Natural killer cell (primary cell): ENCODE data around the gene LIMK2. TPM values are rescaled to one million over a fixed set of nuclear protein-coding genes. Genes with fewer than 3 reads are reported as not detected.
"Not testable (repeated sequence)": the region's sequence is repeated elsewhere in the genome, so short reads cannot be mapped to it uniquely, and the experiment has no call there.

Experiments
- ATAC-seq, 3 donors: fragments of 150-1000 bp in 2 of 3; fragments of 200-7000 bp in 1 of 3; cut with Tn5 transposase; 1 replicate in 1 of 3; 2 replicates in 2 of 3; pipeline ENCODE4 v1.10.0; 2021; ENCODE audit warnings: mild to moderate bottlenecking in 2 of 3, moderate library complexity in 2 of 3
- DNase-seq, 2 donors: peaks; one replicate each; pipeline versions ENCODE4 v3.0.0 to v3.0.0-alpha.2; 2013 to 2021; ENCODE audit warnings: mixed read lengths in 1 of 2
- H3K27ac ChIP-seq: one replicate; pipeline ENCODE4 v1.5.1; 2013; ENCODE audit warnings: mild to moderate bottlenecking, low read length
- H3K27me3 ChIP-seq: one replicate; pipeline ENCODE4 v1.6.1; 2013; ENCODE audit warnings: low read length; ENCODE audit not compliant: control insufficient read depth, insufficient read depth
- H3K36me3 ChIP-seq: one replicate; pipeline ENCODE4 v1.6.1; 2013; ENCODE audit warnings: low read length; ENCODE audit not compliant: control insufficient read depth, insufficient read depth
- H3K4me1 ChIP-seq: one replicate; pipeline ENCODE4 v1.6.1; 2013; ENCODE audit warnings: low read length; ENCODE audit not compliant: control insufficient read depth, insufficient read depth
- H3K4me3 ChIP-seq: one replicate; pipeline ENCODE4 v1.5.1; 2013; ENCODE audit warnings: low read length
- H3K9me3 ChIP-seq: one replicate; pipeline ENCODE4 v1.6.1; 2013; ENCODE audit warnings: low read length; ENCODE audit not compliant: control insufficient read depth, insufficient read depth
- H3K27ac Mint-ChIP-seq, 2 donors: one replicate each; pipeline ENCODE4 v1.8.0; 2022; ENCODE audit warnings: mild to moderate bottlenecking in 2 of 2, mixed read lengths in 2 of 2, moderate library complexity in 1 of 2
- H3K27me3 Mint-ChIP-seq, 2 donors: one replicate each; pipeline ENCODE4 v1.8.0; 2022; ENCODE audit warnings: low read depth in 2 of 2, mixed read lengths in 2 of 2
- H3K36me3 Mint-ChIP-seq: one replicate; pipeline ENCODE4 v1.8.0; 2022; ENCODE audit warnings: mixed read lengths
- H3K4me1 Mint-ChIP-seq, 2 donors: one replicate each; pipeline ENCODE4 v1.8.0; 2022; ENCODE audit warnings: mixed read lengths in 2 of 2
- H3K4me3 Mint-ChIP-seq: one replicate; pipeline ENCODE4 v1.8.0; 2022; ENCODE audit warnings: mild to moderate bottlenecking, moderate library complexity, mixed read lengths
- H3K9me3 Mint-ChIP-seq, 2 donors: one replicate each; pipeline ENCODE4 v1.8.0; 2022; ENCODE audit warnings: mixed read lengths in 2 of 2
- WGBS: methylation state at CpG from one replicate; pipeline ENCODE4 v1.1.7; 2013; ENCODE audit warnings: missing lambda C conversion rate; ENCODE audit not compliant: insufficient coverage; 5-methylcytosine and 5-hydroxymethylcytosine counted together
- intact Hi-C: fragments of 100-400 bp; cut with micrococcal nuclease; formaldehyde crosslinking; loops from one replicate; pipeline ENCODE4 v1.14.2; 2022
- total RNA-seq, 4 donors: library from RNA; stranded (reverse); fragments of 120-200 nt in 1 of 4; gene quantifications; one replicate each; pipeline versions ENCODE4 v1.2.3 to v1.2.4, GENCODE V29; 2013 to 2022
- TF ChIP-seq, protein P1 (sequence below): fragments of 200-600 bp; IDR thresholded peaks from one replicate; pipeline ENCODE4 v1.8.0; 2022; ENCODE audit warnings: antibody characterized with exemption

The LIMK2 gene
- total RNA-seq, 3 donors from 2014 or later (not counting 1 experiment from before 2014, with no cell fraction given), result 17.2 to 28.6 (median 19.1) TPM

DNA sequence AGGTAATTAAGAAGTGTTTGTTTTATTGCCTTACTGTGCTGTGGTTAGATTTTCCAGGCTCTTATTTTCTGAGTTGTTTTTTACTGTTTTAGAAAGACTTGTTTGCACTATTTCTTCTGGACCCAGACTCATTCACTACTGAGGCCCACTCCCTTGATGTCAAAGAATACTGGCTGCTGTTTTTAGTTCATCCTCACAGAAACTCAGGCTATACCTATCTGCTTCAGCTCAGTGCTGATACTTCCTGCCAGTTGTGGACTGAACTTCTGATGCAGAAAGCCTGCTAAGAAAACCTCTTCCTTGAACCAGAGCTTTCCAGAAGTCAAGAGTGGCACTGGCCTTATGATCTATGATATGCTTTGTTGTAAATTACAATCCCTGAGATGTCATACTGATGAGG, 96.1 kb downstream of the LIMK2 start:
- H3K27ac Mint-ChIP-seq, result no peak overlapping the region
- DNase-seq, result peak in 1 of 2 donors; percentile 21
- no peak overlapping the region for H3K27ac ChIP-seq
- TF ChIP-seq, protein P1, sequence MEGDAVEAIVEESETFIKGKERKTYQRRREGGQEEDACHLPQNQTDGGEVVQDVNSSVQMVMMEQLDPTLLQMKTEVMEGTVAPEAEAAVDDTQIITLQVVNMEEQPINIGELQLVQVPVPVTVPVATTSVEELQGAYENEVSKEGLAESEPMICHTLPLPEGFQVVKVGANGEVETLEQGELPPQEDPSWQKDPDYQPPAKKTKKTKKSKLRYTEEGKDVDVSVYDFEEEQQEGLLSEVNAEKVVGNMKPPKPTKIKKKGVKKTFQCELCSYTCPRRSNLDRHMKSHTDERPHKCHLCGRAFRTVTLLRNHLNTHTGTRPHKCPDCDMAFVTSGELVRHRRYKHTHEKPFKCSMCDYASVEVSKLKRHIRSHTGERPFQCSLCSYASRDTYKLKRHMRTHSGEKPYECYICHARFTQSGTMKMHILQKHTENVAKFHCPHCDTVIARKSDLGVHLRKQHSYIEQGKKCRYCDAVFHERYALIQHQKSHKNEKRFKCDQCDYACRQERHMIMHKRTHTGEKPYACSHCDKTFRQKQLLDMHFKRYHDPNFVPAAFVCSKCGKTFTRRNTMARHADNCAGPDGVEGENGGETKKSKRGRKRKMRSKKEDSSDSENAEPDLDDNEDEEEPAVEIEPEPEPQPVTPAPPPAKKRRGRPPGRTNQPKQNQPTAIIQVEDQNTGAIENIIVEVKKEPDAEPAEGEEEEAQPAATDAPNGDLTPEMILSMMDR, result no peak
- no peak for ATAC-seq
- H3K36me3 ChIP-seq, result no peaks in the 10 kb centered on the region
- H3K4me3 ChIP-seq, result no peak overlapping the region
- H3K36me3 Mint-ChIP-seq, result no peaks in the 10 kb centered on the region
- peaks cover 0 to under 1% of the 10 kb centered on the region in 2 donors for H3K4me1 Mint-ChIP-seq
- no peaks in the 10 kb centered on the region for H3K27me3 Mint-ChIP-seq
- no peaks in the 10 kb centered on the region for H3K27me3 ChIP-seq
- no peaks in the 10 kb centered on the region for H3K9me3 Mint-ChIP-seq
- H3K4me1 ChIP-seq, result peaks cover 3% of the 10 kb centered on the region
- intact Hi-C loops, result no loop called here
- no peak overlapping the region for H3K4me3 Mint-ChIP-seq
- no peaks in the 10 kb centered on the region for H3K9me3 ChIP-seq

DNA sequence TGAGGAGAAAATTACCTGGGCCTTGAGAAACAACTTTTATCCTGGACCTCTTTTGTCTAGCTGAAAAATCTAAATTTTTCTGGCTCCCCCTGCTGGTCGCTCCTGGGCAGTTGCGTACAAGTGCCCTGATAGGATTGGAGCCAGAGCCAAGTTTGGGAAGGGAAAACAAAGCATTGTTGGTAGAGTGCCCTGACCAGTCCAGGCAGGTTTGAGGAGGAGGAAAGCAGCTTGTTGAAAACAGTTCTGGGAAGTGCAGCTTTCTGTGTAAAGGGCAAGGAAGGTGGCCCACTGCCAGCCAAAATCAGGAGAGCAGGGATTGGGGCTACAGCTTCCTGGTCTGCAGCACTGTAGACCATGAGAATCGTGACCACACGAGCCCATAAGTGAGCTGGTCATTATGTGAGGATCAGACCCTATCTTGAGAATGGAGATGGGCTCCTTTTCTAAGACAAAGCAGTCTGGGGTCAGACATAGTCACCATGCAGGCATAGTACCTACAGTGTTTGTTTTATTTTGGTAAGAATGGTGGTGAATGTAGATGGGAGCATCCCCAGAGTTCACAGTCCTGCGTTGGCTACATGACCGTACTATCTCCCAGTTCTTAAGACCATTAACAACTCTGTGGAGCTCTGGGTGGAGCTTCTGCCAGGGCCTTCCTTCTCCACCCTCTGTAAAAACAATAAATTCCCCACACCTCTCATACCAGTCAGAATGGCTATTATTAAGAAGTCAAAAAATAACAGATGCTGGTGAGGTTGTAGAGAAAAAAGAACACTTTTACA, 101.5 kb downstream of the LIMK2 start:
- Mint-ChIP-seq H3K27me3 (no peaks in the 10 kb centered on the region), H3K4me1 (peaks cover 0 to 4% of the 10 kb centered on the region in 2 donors), H3K4me3 (no peak overlapping the region), H3K36me3 (peaks cover 9% of the 10 kb centered on the region), H3K27ac (peak overlapping the region in 1 of 2 donors; percentile 48), H3K9me3 (peaks cover 0 to 2% of the 10 kb centered on the region in 2 donors)
- no peak overlapping the region for H3K27ac ChIP-seq
- H3K9me3 ChIP-seq, result no peaks in the 10 kb centered on the region
- no peaks in the 10 kb centered on the region for H3K27me3 ChIP-seq
- no peak overlapping the region for H3K4me3 ChIP-seq
- intact Hi-C loops, result loop anchor here (1.0 to 5.0 kb wide), 2 partner anchors 21 to 101 kb away; partner anchors contain the start of genes LIMK2 and PIK3IP1
- WGBS, result 45% methylated on average over 6 of the region's 6 CpGs
- no peaks in the 10 kb centered on the region for H3K36me3 ChIP-seq
- peaks cover 3% of the 10 kb centered on the region for H3K4me1 ChIP-seq
- DNase-seq (peak; percentile 48 to 79), ATAC-seq (peak in 2 of 3 donors; percentile 63 to 66)
- TF ChIP-seq, protein P1, result peak; percentile 93

DNA sequence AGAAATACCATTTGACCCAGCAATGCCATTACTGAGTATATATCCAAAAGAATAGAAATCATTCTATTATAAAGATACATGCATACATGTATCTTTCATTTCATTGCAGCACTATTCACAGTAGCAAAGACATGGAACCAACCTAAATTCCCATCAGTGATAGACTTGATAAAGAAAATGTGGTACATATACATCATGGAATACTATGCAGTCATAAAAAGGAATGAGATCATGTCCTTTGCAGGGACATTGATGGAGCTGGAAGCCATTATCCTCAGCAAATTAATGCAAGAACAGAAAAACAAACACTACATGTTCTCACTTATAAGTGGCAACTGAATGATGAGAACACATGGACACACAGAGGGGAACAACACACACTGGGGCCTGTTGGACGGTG, 102.1 kb downstream of the LIMK2 start:
- not testable (repeated sequence) for ATAC-seq, H3K9me3 Mint-ChIP-seq, H3K27me3 Mint-ChIP-seq, H3K36me3 ChIP-seq, H3K4me3 ChIP-seq, H3K4me1 ChIP-seq, H3K27me3 ChIP-seq, H3K4me1 Mint-ChIP-seq, H3K9me3 ChIP-seq, H3K27ac ChIP-seq, H3K4me3 Mint-ChIP-seq, H3K27ac Mint-ChIP-seq, H3K36me3 Mint-ChIP-seq, DNase-seq
- WGBS, result 92% methylated on average over 1 of the region's 1 CpG
- intact Hi-C loops, result loop anchor here (5.0 kb wide), 1 partner anchor 102 kb away; the partner anchor contains the start of gene LIMK2

DNA sequence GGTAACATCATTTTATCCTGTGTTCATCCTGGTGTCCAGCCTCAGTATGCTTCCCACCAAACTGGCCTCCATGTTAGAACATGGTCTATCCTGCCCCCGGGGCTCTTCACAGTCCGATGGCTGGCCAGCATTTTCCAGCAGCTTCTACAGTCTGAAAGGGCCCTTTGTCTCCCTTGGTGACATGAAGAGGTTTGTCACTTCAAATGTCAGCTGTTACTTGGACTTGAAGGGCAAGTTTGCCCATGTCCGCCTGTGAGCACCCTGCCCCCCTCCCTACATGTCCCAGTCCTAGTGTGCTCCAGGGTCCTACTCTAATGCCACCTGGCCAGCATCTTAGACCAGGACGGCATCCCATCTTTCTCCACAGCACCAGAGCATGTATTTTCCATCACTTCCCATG, 109.3 kb downstream of the LIMK2 start:
- Histone ChIP-seq H3K9me3 (no peaks in the 10 kb centered on the region), H3K27ac (no peak overlapping the region), H3K4me1 (no peaks in the 10 kb centered on the region), H3K4me3 (no peak overlapping the region), H3K27me3 (no peaks in the 10 kb centered on the region), H3K36me3 (peaks cover 24% of the 10 kb centered on the region)
- no peak overlapping the region for H3K4me3 Mint-ChIP-seq
- WGBS, result 90% methylated on average over 4 of the region's 4 CpGs
- no peaks in the 10 kb centered on the region for H3K4me1 Mint-ChIP-seq
- H3K36me3 Mint-ChIP-seq, result no peaks in the 10 kb centered on the region
- TF ChIP-seq, protein P1, result no peak
- H3K27me3 Mint-ChIP-seq, result no peaks in the 10 kb centered on the region
- DNase-seq, result no peak
- H3K9me3 Mint-ChIP-seq, result no peaks in the 10 kb centered on the region
- intact Hi-C loops, result no loop called here
- ATAC-seq, result no peak
- H3K27ac Mint-ChIP-seq, result no peak overlapping the region
